GM19239 (cell line): ENCODE results near the gene LIG3.
"Not testable (repeated sequence)": the region's sequence is repeated elsewhere in the genome, so short reads cannot be mapped to it uniquely, and the experiment has no call there.

Source experiments
- DNase-seq: peaks from one replicate; pipeline ENCODE4 v3.0.0; 2011; ENCODE audit warnings: low spot score; ENCODE audit not compliant: insufficient read length
- FAIRE-seq: peaks from 2 replicates; lab custom pipeline; 2011; peaks lifted over from hg19 to GRCh38; lab: Jason Lieb, UNC

Gene LIG3

DNA sequence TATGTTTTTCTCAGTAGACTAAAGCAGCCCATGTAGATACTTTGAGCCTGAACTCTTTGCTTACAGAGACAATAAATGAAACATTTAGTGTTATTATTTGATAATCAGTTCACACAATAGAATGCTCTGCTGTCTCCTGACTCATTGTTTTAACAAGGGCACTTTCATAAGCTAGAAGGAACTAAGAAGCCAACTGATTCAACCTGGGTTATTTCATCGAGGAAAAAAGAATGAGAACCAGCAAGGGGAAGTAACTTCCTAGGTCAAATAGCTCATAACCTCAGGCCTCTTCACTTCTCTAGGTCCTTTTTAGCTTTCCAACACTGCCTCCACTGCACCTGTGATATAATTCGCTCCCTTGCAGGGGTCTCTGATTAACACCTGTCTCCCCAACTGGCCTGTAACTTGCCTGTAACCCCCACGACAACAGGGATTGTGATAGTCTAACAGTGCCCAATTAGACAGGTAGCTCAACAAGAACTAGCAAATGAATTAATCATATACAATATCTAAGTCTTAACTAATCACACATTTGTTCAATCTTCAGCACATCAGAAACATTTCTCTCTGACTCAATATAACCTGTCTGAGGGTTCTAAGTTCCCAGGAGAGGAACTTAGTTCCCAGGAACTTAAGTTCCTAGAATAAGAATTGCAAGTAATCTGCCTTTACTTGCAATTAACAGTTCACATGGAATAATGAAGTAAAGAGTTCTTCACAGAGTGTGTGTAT is 48.4 kb downstream of the LIG3 start:
- FAIRE-seq (no peak), DNase-seq (no peak)

DNA sequence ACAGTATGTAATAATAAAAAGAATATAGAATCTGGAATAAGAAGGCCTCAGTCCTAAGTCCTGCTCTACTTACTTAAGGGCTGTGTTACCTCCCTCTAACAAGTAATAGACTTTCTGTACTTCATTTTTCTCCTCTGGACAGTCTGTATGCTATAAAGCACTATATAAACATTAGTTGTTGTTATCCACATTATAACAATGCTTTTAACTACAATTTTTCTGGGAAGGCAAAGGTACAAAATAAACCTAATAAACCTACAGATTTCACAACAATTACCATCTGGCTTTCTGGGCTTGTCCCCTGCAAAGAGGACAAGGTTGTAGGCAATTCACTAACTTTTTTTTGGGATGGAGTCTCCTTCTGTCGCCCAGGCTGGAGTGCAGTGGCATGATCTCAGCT is 50.5 kb downstream of the LIG3 start:
- FAIRE-seq (no peak), DNase-seq (no peak)

DNA sequence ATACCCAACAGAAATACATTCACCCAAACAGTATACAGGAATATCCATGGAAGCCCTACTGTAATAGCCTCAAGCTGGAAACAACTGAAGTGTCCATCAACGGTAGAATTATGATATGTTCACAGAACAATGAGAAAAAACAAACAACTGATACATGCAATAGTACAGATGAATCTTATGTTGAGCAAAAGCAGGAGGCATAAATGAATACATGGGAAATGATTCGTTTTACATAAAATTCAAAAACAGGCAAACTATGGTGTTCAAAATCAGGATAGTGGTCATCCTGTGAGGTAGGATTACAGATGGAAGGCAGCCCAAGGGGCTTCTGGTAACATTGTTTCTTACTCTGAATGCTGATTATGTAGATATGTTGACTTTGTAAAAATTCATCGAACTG is 58.1 kb downstream of the LIG3 start:
- DNase-seq (no peak), FAIRE-seq (no peak)

GRCh38 chr17:35041390-35041789 is 61.1 kb downstream of the LIG3 start:
- FAIRE-seq: no peak

DNA sequence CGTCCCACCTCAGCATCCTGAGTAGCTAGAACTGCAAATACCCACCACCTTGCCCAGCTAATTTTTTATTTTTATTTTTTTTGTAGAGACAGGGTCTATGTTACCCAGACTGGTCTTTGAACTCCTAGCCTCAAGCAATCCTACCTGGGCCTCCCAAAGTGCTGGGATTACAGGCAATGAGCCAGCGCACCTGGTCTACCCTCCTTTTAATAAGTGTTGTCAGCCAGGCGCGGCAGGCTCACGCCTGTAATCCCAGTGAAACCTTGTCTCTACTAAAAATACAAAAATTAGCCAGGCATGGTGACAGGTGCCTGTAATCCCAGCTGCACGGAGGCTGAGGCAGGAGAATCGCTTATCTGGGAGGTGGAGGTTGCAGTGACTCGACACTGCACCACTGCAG is 63.9 kb downstream of the LIG3 start:
- no peak for FAIRE-seq
- DNase-seq: no peak

More at GRCh38 chr17:35041390-35041789, 61.1 kb downstream of the LIG3 start:
- no peak for DNase-seq

- not testable (repeated sequence) for DNase-seq
These were observed 65.2 kb downstream of the LIG3 start for GRCh38 chr17:35045458-35045979.

GRCh38 chr17:35046245-35046644 is 65.9 kb downstream of the LIG3 start:
- no peak for FAIRE-seq
- DNase-seq: no peak

More at GRCh38 chr17:35045458-35045979, 65.2 kb downstream of the LIG3 start:
- FAIRE-seq: not testable (repeated sequence)

DNA sequence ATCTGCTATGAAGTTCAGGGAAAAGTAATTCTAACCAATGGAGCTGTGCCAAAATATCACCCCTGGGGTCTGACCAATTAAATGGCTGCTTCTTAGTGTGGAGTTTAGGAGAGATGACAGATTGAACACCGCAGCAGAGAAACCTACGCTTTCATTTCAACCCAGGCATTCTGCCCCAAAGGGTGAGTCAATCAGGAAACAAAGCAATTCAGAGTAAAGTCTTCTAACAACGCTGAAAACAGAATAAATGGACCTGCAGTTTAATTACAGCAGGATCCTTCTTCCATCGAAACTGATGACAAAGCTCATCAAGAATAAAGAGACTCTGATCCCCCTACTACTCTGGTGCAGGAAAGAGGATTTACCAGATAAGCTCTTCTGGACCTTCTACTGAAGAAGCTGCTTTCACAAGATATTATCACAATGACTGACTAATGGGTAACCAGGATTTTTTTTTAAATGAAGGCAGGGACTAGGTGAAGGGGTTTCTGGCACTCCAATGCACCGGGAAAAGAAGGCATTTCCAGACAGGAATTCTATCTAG is 66.5 kb downstream of the LIG3 start:
- DNase-seq (peak; percentile 50), FAIRE-seq (peak; percentile 87)

- no peak for DNase-seq
- no peak for FAIRE-seq
These were observed 68.5 kb downstream of the LIG3 start for GRCh38 chr17:35048685-35049379.

GRCh38 chr17:35050170-35050569 is 69.9 kb downstream of the LIG3 start:
- no peak for DNase-seq
- no peak for FAIRE-seq

- peak; percentile 42 for DNase-seq
- peak; percentile 93 for FAIRE-seq
These were observed 70.9 kb downstream of the LIG3 start for GRCh38 chr17:35051183-35051578.

GRCh38 chr17:35051579-35052240 is 71.4 kb downstream of the LIG3 start:
- FAIRE-seq (no peak), DNase-seq (no peak)

- DNase-seq (no peak), FAIRE-seq (peak; percentile 73)
These were observed 71.9 kb downstream of the LIG3 start for GRCh38 chr17:35052241-35052610.

DNA sequence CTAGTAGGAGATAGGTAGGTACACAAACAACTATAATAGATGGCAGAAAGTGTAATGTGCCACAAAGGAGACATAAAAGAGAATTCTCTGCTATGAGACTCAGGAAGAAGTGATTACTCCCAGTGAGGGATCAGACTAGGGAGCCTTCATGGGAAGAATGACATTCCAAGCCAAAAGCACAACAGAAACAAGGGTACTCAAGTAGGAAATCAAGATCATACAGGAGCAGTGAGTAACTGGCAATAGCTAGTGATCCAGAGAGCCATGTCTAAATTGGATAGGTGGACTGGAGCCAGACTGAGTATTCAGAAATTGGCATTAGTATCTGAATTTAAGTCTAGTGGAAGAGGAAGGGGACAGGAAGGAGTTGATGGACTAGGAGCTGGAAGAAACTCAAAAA is 72.5 kb downstream of the LIG3 start:
- FAIRE-seq (no peak), DNase-seq (no peak)

- DNase-seq: no peak
- FAIRE-seq: no peak
These were observed 72.9 kb downstream of the LIG3 start for GRCh38 chr17:35053204-35053603.

DNA sequence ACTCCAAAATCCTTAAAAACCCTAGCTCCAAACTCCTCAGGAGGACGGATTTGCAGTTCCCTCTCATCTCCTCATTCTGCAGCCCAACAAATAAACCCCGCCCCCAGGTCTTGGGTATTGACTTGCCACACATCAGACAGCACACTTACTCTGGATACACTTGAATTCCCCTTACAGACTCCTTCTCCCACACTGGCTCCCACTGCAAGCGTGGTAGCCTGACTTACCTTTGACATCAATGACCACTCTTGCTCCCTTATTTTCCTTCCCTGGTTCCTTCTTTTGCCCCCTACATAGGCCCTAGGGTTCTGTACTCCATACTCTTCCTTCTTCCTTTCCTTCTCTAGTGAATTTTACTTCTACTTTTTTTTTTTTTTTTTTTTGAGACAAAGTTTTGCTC is 75.7 kb downstream of the LIG3 start:
- FAIRE-seq (no peak), DNase-seq (no peak)

DNA sequence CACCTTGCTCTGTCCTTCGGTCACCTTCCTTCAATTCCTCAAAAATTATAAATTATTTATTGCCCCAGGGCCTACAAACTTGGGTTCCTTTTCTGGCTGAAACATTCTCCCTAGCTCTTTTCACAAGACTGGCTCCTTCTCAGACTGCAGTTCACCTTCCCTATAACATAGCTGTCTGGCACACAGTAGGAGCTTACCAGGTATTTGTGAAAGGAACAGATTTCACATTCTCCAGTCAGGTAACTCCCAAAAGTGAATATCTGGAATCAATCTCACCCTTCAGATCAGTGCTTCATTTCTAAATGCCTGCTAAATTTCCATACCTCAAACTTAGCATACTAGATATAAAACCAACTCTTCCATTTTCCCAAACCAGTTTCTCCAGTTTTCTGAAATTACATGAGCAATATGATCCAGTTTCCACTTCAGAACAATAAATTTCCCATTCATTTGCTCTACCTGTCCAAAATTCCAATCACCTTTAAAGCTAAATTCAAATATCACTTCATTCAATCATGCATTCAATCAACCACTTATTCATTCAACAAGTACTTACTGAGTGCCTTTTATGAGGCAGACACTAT is 77.1 kb downstream of the LIG3 start:
- FAIRE-seq (no peak), DNase-seq (no peak)
